ENCODE data around the gene CLSTN2. TPM values are rescaled to one million over a fixed set of nuclear protein-coding genes. Genes with fewer than 3 reads are reported as not detected.

Gene CLSTN2
- total RNA-seq, 1 donor from 2014 or later = 80.9 TPM

DNA sequence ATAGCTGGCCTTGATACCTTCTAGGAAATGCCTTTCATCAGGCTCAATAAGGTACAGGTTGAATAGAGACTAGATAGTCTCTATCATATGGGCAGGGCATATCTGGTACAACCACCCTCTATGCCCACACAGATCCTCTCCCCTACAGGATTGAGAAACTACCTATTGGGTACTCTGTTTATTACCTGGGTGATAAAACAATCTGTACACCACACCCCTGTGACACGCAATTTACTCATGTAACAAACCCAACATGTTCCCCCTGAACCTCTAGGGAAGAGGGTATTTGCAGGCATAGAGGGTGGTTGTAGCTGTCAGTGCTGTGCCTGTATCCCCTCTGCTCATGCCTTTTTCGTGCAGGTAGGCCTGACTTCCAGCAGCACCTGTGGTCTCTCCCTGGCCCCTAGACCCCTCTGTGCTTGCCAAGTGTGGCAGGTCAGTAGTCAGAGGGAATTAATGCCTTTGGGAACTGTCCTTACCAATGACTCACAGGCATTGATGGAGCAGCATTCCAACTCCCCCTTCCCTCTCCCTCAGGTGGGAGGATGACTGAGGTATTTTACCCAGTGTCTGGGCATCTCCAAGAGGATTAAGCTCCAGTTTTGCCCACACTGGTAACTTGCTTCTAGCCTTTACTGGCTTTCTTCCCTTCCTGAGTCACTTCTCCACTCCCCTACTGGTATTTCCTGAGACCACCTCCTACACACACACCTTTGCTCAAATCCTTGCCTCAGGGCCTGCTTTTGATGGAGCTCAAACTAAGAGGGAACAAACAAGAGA lies 18.3 kb downstream of the CLSTN2 start:
- FAIRE-seq (no peak), DNase-seq (ENCODE audit: low read depth) (no peak)
- H3K27me3 Mint-ChIP-seq (ENCODE audit: low read depth, unreplicated experiment) = no peaks in the 10 kb centered on the region
- Histone ChIP-seq H3K9me3 (ENCODE audit: insufficient read depth, low read depth, low read length) (no peaks in the 10 kb centered on the region), H3K9ac (ENCODE audit: low read length) (no peak overlapping the region), H4K20me1 (ENCODE audit: insufficient read depth, low read length) (peaks cover 7% of the 10 kb centered on the region), H3K4me3 (ENCODE audit: insufficient read depth, low read depth, low read length) (no peak overlapping the region), H3K27me3 (ENCODE audit: insufficient read depth, low read length) (no peaks in the 10 kb centered on the region), H3K4me2 (ENCODE audit: low read length) (no peak overlapping the region), H3K36me3 (ENCODE audit: insufficient read depth, low read length) (no peaks in the 10 kb centered on the region), H3K79me2 (ENCODE audit: insufficient read depth, low read length) (no peaks in the 10 kb centered on the region), H3K27ac (ENCODE audit: low read depth, low read length) (no peak overlapping the region), H2AFZ (ENCODE audit: low read depth, low read length) (no peak overlapping the region), H3K4me1 (ENCODE audit: insufficient read depth, low read length) (no peaks in the 10 kb centered on the region)
- H3K36me3 Mint-ChIP-seq (ENCODE audit: low read depth, unreplicated experiment) = peaks cover 7% of the 10 kb centered on the region
- H3K4me3 Mint-ChIP-seq (ENCODE audit: unreplicated experiment) = no peak overlapping the region
- peaks cover 5% of the 10 kb centered on the region for H3K4me1 Mint-ChIP-seq (ENCODE audit: low read depth, unreplicated experiment)
- TF ChIP-seq, protein P1, sequence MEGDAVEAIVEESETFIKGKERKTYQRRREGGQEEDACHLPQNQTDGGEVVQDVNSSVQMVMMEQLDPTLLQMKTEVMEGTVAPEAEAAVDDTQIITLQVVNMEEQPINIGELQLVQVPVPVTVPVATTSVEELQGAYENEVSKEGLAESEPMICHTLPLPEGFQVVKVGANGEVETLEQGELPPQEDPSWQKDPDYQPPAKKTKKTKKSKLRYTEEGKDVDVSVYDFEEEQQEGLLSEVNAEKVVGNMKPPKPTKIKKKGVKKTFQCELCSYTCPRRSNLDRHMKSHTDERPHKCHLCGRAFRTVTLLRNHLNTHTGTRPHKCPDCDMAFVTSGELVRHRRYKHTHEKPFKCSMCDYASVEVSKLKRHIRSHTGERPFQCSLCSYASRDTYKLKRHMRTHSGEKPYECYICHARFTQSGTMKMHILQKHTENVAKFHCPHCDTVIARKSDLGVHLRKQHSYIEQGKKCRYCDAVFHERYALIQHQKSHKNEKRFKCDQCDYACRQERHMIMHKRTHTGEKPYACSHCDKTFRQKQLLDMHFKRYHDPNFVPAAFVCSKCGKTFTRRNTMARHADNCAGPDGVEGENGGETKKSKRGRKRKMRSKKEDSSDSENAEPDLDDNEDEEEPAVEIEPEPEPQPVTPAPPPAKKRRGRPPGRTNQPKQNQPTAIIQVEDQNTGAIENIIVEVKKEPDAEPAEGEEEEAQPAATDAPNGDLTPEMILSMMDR (IDR thresholded peaks at IDR 0.05; ENCODE audit: insufficient read depth, low read depth, low read length) = no peak
- no peaks in the 10 kb centered on the region for H3K9me3 Mint-ChIP-seq (ENCODE audit: unreplicated experiment)
- no peak overlapping the region for H3K27ac Mint-ChIP-seq (ENCODE audit: unreplicated experiment)

DNA sequence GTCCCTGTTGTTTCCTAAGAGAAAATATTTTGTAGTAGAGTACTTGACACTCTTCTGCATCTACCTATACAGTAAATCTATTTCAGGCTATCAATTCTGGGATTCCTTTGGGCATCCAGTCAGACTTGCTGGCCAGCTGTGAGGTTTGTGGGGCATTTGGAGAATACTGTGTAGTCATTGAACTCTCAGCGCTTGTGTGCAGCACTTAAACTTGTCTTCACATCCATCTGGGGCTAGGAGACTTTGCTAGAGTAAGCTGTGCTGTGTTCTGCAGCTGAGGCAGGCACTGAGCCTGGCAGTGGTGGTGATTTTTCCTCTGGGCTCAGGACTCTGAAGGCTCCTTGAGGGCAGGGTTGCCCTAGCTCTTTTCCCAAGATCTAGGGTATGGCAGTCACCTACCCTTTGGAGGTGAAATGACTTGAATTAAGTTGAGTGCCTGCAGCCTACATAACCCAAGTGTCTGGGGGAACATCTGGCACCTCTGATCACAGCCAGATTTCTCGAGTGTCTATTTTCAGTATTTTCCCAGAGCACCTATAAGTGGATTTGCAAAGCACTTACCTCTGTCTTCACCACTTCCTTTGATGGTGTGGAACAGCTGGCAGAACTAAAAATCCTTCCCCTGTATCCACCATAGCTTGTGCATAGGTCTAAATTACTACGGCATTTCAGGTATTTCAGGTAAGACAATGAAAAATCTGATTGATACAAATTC lies 19.3 kb downstream of the CLSTN2 start:
- H3K36me3 ChIP-seq (ENCODE audit: insufficient read depth, low read length) = no peaks in the 10 kb centered on the region
- H3K9ac ChIP-seq (ENCODE audit: low read length) = no peak overlapping the region
- no peaks in the 10 kb centered on the region for H3K4me1 ChIP-seq (ENCODE audit: insufficient read depth, low read length)
- H4K20me1 ChIP-seq (ENCODE audit: insufficient read depth, low read length) = peaks cover 7% of the 10 kb centered on the region
- peaks cover 11% of the 10 kb centered on the region for H3K36me3 Mint-ChIP-seq (ENCODE audit: low read depth, unreplicated experiment)
- no peak for FAIRE-seq
- no peak overlapping the region for H3K27ac ChIP-seq (ENCODE audit: low read depth, low read length)
- peaks cover 7% of the 10 kb centered on the region for H3K4me1 Mint-ChIP-seq (ENCODE audit: low read depth, unreplicated experiment)
- no peaks in the 10 kb centered on the region for H3K79me2 ChIP-seq (ENCODE audit: insufficient read depth, low read length)
- no peak overlapping the region for H2AFZ ChIP-seq (ENCODE audit: low read depth, low read length)
- no peak overlapping the region for H3K4me3 ChIP-seq (ENCODE audit: insufficient read depth, low read depth, low read length)
- no peaks in the 10 kb centered on the region for H3K9me3 Mint-ChIP-seq (ENCODE audit: unreplicated experiment)
- TF ChIP-seq, protein P1 (IDR thresholded peaks at IDR 0.05; ENCODE audit: insufficient read depth, low read depth, low read length) = no peak
- TF ChIP-seq EZH2 (IDR thresholded peaks at IDR 0.05; ENCODE audit: insufficient read depth, low read length) = no peak
- DNase-seq (ENCODE audit: low read depth) = no peak
- H3K4me3 Mint-ChIP-seq (ENCODE audit: unreplicated experiment) = no peak overlapping the region
- H3K27me3 ChIP-seq (ENCODE audit: insufficient read depth, low read length) = no peaks in the 10 kb centered on the region
- no peak overlapping the region for H3K4me2 ChIP-seq (ENCODE audit: low read length)
- no peaks in the 10 kb centered on the region for H3K27me3 Mint-ChIP-seq (ENCODE audit: low read depth, unreplicated experiment)
- H3K9me3 ChIP-seq (ENCODE audit: insufficient read depth, low read depth, low read length) = no peaks in the 10 kb centered on the region
- no peak overlapping the region for H3K27ac Mint-ChIP-seq (ENCODE audit: unreplicated experiment)

DNA sequence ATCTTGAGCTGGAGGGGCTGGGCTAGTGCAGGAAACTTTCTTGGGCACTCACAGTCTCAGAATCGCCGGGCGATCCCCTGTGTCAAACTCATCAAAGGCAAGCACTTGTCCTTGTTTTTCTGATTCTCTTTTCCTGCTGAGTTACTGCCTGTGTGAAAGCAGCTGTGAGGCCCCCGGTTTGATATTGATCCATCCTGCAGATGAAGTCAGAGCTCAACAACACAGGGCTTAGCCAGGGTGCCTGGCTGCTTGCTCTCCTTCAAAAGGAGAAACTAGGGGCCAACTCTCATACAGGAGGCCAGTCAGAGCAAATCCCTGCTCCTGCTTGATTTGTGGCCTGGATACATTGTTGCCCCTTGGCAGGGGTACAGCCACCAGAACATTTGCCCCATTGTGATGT lies 22.9 kb downstream of the CLSTN2 start:
- no peaks in the 10 kb centered on the region for H3K9me3 ChIP-seq (ENCODE audit: insufficient read depth, low read depth, low read length)
- Mint-ChIP-seq H3K27ac (ENCODE audit: unreplicated experiment) (no peak overlapping the region), H3K4me1 (ENCODE audit: low read depth, unreplicated experiment) (peaks cover 24% of the 10 kb centered on the region), H3K36me3 (ENCODE audit: low read depth, unreplicated experiment) (peaks cover 11% of the 10 kb centered on the region), H3K9me3 (ENCODE audit: unreplicated experiment) (no peaks in the 10 kb centered on the region), H3K4me3 (ENCODE audit: unreplicated experiment) (no peak overlapping the region), H3K27me3 (ENCODE audit: low read depth, unreplicated experiment) (no peaks in the 10 kb centered on the region)
- no peak overlapping the region for H3K4me2 ChIP-seq (ENCODE audit: low read length)
- no peaks in the 10 kb centered on the region for H3K4me1 ChIP-seq (ENCODE audit: insufficient read depth, low read length)
- no peak for DNase-seq (ENCODE audit: low read depth)
- TF ChIP-seq, protein P1 (IDR thresholded peaks at IDR 0.05; ENCODE audit: insufficient read depth, low read depth, low read length) = no peak
- TF ChIP-seq EZH2 (IDR thresholded peaks at IDR 0.05; ENCODE audit: insufficient read depth, low read length) = no peak
- H3K27me3 ChIP-seq (ENCODE audit: insufficient read depth, low read length) = no peaks in the 10 kb centered on the region
- H3K27ac ChIP-seq (ENCODE audit: low read depth, low read length) = no peak overlapping the region
- H3K36me3 ChIP-seq (ENCODE audit: insufficient read depth, low read length) = no peaks in the 10 kb centered on the region
- no peak overlapping the region for H3K9ac ChIP-seq (ENCODE audit: low read length)
- peaks cover 7% of the 10 kb centered on the region for H4K20me1 ChIP-seq (ENCODE audit: insufficient read depth, low read length)
- FAIRE-seq = no peak
- H3K4me3 ChIP-seq (ENCODE audit: insufficient read depth, low read depth, low read length) = no peak overlapping the region
- H2AFZ ChIP-seq (ENCODE audit: low read depth, low read length) = no peak overlapping the region
- H3K79me2 ChIP-seq (ENCODE audit: insufficient read depth, low read length) = no peaks in the 10 kb centered on the region
